Left forelimb (tissue), 1 donor: ENCODE data around the gene GPATCH8.
"Not testable (repeated sequence)": the region's sequence is repeated elsewhere in the genome, so short reads cannot be mapped to it uniquely, and the experiment has no call there.

ENCODE experiments used
- DNase-seq: peaks from one replicate; pipeline ENCODE4 v3.0.0-alpha.2; 2018; ENCODE audit warnings: low spot score

Gene GPATCH8

GRCh38 chr17:44503147-44504029 lies at the start of gene GPATCH8:
Gene GPATCH8, minus strand, starts transcription at chr17:44503406. Its CDS starts 36 bp downstream, at chr17:44503370.
- peak; percentile 98 for DNase-seq

GRCh38 chr17:44552361-44552760 lies 49.2 kb upstream of the GPATCH8 start:
- DNase-seq = no peak

GRCh38 chr17:44549686-44550085 lies 46.5 kb upstream of the GPATCH8 start:
- DNase-seq = no peak

- no peak for DNase-seq
Measured at GRCh38 chr17:44548376-44549230, 45.4 kb upstream of the GPATCH8 start.

DNA sequence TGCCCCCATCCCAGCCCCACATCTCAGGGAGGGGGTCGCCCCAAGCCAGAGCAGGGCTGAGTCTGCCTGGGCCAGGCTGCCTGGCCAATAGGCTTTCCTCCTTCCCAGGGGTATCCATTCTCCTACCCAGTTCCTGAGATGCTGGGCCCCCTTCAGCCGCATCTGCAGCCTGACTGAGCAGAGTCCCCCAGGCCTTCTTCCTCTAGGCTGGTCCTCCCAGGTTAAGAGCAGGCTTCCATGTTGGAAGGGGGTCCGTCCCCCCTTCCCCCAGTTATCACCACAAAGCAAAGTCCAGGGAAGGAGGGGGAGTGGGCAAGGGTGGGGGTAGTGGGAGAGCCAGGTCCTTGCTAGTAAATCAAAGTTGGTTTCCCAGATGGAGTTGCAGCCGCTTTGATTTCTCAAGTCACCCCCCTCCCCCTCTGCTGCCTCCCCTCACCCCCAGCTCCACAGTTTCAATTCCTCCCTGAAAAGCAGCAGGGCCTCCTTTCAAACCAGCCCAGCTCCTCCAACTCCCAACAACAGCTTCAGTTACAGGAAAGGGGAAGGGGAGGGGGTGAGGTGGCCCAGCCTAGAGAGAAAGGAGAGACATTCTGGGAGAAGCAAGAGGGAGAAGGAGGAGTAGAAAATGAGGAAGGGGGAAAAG lies 44.5 kb upstream of the GPATCH8 start:
- no peak for DNase-seq

- DNase-seq = no peak
Measured at GRCh38 chr17:44546671-44547606, 43.7 kb upstream of the GPATCH8 start.

DNA sequence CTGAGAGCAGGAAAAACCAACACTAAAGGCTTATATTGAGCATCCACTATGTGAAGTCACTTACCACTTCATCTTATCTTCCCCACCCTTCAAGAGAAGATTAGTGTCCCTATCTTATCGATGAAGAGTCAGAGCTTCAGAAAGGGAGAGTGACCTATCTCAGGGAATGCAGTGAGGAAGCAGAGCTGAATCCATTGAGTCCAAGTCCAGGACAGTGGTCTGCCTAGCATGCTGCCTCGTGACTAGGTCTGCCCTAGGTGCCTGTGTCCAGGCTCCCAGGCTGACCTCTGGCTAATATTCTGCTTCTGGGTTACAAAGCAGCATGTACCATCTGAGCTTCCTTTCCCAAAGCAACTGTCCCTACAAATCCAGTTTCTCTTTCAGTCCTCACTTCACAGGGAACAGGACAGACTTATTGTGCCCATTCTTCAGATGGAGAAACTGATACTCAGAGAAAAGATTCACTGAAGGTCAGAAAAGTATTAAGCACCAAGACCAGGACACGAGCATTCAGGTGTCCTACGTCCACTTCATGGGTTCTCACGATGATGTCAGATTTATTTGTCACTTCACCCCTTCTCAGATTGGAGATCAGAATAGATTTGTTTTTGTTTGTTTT lies 40.8 kb upstream of the GPATCH8 start:
- no peak for DNase-seq

DNA sequence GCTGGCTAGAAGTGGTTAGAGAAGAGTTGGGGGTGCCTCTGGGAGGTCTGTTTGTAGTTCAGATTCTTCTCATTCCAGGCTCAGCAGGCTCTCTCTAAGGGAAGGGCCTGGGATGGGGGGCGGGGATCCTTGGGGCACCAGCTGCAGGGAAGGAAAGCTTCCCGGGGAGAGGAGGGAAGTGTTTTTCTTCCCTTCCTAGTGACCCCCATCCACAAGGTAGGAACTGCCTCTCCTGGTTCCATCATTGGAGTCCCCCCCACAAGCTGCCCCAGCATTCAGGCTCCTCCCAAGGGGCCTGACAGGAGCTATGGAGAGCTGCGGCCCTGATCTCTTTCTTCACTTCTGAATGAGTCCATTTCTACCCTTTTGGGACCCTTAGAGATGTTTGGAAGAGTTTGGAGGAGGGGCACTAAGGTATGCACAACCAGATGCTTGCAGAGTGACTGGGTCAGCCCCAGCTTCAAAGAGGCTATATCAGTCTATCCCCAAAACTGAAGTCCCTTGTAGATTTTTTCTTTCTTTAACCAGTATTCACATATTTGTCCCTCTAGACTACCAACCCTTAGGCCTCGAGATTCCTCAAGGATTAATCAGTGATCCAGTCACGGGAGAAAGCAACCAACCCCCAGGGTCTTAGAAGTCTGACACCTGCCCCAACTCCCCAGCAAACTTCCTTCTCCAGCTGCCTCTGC lies 40.2 kb upstream of the GPATCH8 start:
- no peak for DNase-seq

GRCh38 chr17:44541884-44542581 lies 38.8 kb upstream of the GPATCH8 start:
- no peak for DNase-seq

DNA sequence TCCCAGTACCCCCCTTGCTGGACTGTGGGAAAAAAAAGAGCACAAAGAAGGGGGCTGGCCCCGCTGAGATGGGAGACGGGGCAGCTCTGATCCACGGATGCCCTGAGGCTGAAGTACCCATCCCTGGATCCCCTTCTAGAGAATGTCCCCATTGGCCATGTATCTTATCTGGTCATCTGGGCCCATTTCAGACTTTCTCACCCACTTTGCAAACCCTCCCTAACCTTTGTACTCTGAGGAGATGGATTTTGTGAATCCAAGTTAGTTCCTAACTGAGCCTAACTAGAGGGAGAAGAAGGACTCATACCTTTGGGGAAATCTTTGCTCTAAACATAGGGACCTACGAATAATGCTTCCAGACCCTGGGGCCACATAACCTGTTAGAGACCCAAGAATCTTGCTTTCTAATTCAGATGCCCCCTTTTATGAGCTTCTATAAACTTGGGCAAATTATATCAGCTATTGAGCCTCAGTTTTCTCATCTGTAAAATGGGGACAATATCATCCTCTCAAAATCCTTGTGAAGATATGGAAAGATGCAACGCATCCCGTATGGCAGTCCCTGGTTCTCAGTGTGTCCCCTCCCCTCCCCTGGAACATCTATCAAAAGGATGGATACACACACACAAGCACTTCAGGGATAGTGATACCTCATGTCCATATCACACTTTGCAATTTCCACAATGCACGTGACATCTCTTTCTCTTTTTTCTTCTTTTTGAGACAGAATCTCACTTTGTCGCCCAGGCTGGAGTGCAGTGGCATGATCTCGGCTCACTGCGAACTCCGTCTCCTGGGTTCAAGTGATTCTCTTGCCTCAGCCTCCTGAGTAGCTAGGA lies 37.3 kb upstream of the GPATCH8 start:
- DNase-seq = no peak

DNA sequence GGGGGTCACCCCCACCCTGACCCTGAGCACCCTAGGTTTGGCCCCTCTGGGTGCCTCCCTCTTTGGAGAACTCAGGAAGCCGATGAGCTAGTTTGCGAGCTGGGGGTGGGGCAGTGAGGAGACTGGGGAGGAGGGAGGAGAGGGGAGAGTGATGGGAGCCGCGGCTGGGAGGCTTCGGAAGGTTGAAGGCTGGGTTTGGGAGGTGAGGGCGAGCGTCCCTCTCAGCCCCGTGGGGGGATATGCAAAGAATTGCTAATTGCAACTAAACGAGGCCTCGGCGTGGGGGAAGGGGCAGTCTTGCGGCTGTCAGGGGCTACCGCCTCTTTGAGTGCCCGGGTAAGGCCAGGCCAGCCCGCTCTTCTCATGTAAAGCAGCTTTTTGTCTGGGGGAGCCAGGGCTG lies 36.5 kb upstream of the GPATCH8 start:
- DNase-seq = no peak

DNA sequence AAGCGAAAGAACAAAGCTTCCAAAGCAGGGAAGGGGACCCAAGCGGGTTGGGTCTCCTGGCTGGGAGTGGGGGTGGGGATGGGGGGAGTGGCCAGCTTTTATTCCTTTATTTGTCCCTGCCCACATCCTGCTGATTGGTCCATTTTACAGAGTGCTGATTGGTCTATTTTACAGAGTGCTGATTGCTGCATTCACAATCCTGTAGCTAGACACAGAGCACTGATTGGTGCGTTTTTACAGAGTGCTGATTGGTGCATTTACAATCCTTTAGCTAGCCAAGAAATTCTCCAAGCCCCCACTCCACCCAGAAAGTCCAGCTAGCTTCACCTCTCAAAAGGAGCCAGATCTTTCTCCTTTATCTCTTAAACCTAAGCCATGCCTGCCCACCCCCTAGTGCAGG lies 34.7 kb upstream of the GPATCH8 start:
- not testable (repeated sequence) for DNase-seq

GRCh38 chr17:44536090-44536953 lies 33.1 kb upstream of the GPATCH8 start:
- DNase-seq = no peak

GRCh38 chr17:44533533-44534246 lies 30.5 kb upstream of the GPATCH8 start:
- DNase-seq = peak; percentile 93

DNA sequence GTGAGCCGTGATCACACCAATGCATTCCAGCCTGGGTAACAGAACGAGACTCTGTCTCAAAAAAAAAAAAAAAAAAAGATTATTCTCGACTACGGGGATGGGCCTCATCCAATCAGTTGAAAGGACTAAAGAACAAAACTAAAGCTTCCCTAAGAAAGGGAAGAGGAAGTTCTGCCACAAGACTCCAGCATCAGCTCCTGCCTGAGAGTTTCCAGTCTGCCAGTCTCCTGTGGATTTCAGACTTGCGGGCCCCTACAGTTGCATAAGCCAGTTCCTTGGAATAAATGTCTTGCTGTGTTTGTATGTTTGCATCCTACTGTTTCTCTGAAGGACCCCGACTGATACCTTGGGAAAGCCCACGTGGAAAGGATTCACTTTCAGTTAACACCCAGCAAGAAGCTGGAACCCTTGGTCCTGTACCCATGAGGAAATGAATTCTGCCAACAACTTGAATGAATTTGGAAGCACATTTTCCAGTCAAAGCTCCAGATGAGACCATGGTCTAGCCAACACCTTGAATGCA lies 27.8 kb upstream of the GPATCH8 start:
- DNase-seq = no peak

DNA sequence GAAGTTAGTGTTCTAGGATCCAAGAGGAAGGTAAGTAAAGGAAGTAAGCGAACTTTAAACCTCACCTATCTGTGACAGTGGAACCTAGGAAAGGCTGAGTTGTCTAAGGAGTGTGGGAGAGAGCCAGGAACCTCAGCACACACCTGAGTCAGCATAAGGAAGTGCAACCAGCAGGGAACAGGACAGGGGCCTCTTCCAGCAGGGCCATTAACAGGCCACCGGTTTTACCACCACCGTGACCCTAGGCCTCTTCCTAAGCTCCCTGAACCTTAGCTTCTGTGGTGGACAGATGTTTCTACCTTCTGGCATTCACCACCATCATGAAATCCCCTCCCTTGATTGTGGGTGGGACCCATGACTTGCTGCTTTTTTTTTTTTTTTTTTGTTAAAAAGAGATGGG lies 26.7 kb upstream of the GPATCH8 start:
- DNase-seq = no peak

- no peak for DNase-seq
Measured at GRCh38 chr17:44527954-44528353, 24.7 kb upstream of the GPATCH8 start.
